GM21717 (cell line): Measurements from ENCODE around the gene HNRNPA2B1.
"Not testable (repeated sequence)": the region's sequence is repeated elsewhere in the genome, so short reads cannot be mapped to it uniquely, and the experiment has no call there.

Experiments
- ATAC-seq: cut with Tn5 transposase; IDR thresholded peaks from one replicate; pipeline ENCODE4 v1.9.1; 2021; ENCODE audit warnings: mild to moderate bottlenecking, moderate library complexity; ENCODE audit not compliant: unreplicated experiment

Gene HNRNPA2B1

GRCh38 chr7:26147646-26148306 is 52.8 kb downstream of the HNRNPA2B1 start:
- not testable (repeated sequence) for ATAC-seq

GRCh38 chr7:26147030-26147429 is 53.5 kb downstream of the HNRNPA2B1 start:
- ATAC-seq: no peak

- no peak for ATAC-seq
Measured at GRCh38 chr7:26145238-26145637, 55.3 kb downstream of the HNRNPA2B1 start.

GRCh38 chr7:26144184-26145080 is 56.1 kb downstream of the HNRNPA2B1 start:
- ATAC-seq: no peak

- no peak for ATAC-seq
Measured at GRCh38 chr7:26143298-26144048, 57.1 kb downstream of the HNRNPA2B1 start.

- ATAC-seq: no peak
Measured at GRCh38 chr7:26141077-26141476, 59.5 kb downstream of the HNRNPA2B1 start.

- no peak for ATAC-seq
Measured at GRCh38 chr7:26140380-26140779, 60.2 kb downstream of the HNRNPA2B1 start.
